ENCODE data around the gene SPPL3.

- TF ChIP-seq POLR2AphosphoS5 (IDR thresholded peaks at IDR 0.05; ENCODE audit: low read depth, low read length), result no peak
- TF ChIP-seq REST (IDR thresholded peaks at IDR 0.05; ENCODE audit: insufficient read depth in 1 of 2, low read depth in 2 of 2, low read length in 2 of 2), result no peak
Measured at GRCh38 chr12:120763250-120763649, 140.9 kb downstream of the SPPL3 start.

Data from PFSK-1 (cell line).